ENCODE data around the gene SOX10. TPM values are rescaled to one million over a fixed set of nuclear protein-coding genes. Genes with fewer than 3 reads are reported as not detected.

The SOX10 gene
- polyA plus RNA-seq, 6 donors from 2014 or later: not detected

GRCh38 chr22:38005943-38006342 is 21.6 kb upstream of the SOX10 start:
- Mint-ChIP-seq H3K4me1 (peaks cover 0 to 2% (median 0%) of the 10 kb centered on the region in 3 donors), H3K27me3 (no peaks in the 10 kb centered on the region), H3K27ac (no peak overlapping the region), H3K36me3 (no peaks in the 10 kb centered on the region), H3K4me3 (no peak overlapping the region), H3K9me3 (no peaks in the 10 kb centered on the region)
- no peak for ATAC-seq (ENCODE audit: low read depth in 2 of 2)
- no peak for DNase-seq

- Mint-ChIP-seq H3K9me3 (no peaks in the 10 kb centered on the region), H3K27ac (peak overlapping the region in 1 of 6 donors; percentile 53), H3K36me3 (no peaks in the 10 kb centered on the region), H3K4me1 (peaks cover 29 to 34% (median 32%) of the 10 kb centered on the region in 3 donors), H3K4me3 (no peak overlapping the region), H3K27me3 (no peaks in the 10 kb centered on the region)
- DNase-seq: no peak
- ATAC-seq (ENCODE audit: low read depth in 2 of 2): peak; percentile 22 to 48
Observed at GRCh38 chr22:37999640-38000272, 15.4 kb upstream of the SOX10 start.

GRCh38 chr22:37999236-37999635 is 14.9 kb upstream of the SOX10 start:
- H3K36me3 Mint-ChIP-seq: no peaks in the 10 kb centered on the region
- no peaks in the 10 kb centered on the region for H3K27me3 Mint-ChIP-seq
- peaks cover 29 to 35% (median 32%) of the 10 kb centered on the region in 3 donors for H3K4me1 Mint-ChIP-seq
- DNase-seq (no peak), ATAC-seq (ENCODE audit: low read depth in 2 of 2) (no peak)
- no peak overlapping the region for H3K4me3 Mint-ChIP-seq
- H3K9me3 Mint-ChIP-seq: no peaks in the 10 kb centered on the region
- H3K27ac Mint-ChIP-seq: peak overlapping the region in 1 of 6 donors; percentile 43

- no peaks in the 10 kb centered on the region for H3K27me3 Mint-ChIP-seq
- H3K4me1 Mint-ChIP-seq: peaks cover 29 to 35% (median 32%) of the 10 kb centered on the region in 3 donors
- peak overlapping the region in 2 of 6 donors; percentile 62 to 81 for H3K27ac Mint-ChIP-seq
- no peaks in the 10 kb centered on the region for H3K9me3 Mint-ChIP-seq
- ATAC-seq (ENCODE audit: low read depth in 2 of 2) (no peak), DNase-seq (no peak)
- H3K4me3 Mint-ChIP-seq: no peak overlapping the region
- no peaks in the 10 kb centered on the region for H3K36me3 Mint-ChIP-seq
Observed at GRCh38 chr22:37998543-37998942, 14.2 kb upstream of the SOX10 start.

DNA sequence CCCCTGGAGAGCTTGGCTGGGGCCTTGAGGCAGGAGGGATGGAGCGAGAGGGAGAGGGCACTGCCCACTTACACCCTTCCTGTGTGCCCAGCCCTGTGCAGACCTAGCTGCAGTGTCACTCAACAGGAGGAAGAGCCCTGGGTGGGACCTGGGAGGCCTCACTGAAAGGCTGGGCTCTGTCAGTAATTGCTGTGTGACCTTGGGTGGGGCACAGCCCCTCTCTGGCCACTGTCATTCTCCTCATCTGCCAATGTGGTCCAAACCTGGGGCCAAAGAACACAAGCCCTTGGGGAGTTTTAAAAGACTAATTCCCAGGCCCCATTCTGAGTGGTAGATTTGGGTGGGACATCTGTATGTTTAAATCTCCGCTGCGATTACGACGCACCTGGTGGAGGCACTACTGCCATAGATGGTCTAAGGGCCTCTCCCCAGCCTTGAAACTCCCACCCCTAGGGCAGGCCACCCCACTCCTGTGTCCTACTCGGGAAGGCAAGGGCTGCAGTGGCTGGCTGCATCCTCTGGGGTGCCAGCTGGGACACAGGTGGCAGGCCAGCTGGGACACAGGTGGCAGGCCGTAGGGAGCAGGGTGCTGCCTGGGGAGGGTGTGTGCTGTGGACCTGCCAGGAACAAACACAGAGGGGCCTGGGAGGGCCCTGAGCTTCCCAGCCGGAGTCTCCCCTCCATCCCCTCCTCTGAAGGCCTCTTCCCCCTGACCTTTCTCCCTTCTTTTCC is 12.3 kb upstream of the SOX10 start:
- no peak for DNase-seq
- Mint-ChIP-seq H3K4me3 (peak overlapping the region in 7 of 8 donors; percentile 19 to 67 (median 41)), H3K4me1 (peaks cover 29 to 36% (median 32%) of the 10 kb centered on the region in 3 donors), H3K27me3 (no peaks in the 10 kb centered on the region), H3K27ac (peak overlapping the region; percentile 32 to 86 (median 73)), H3K36me3 (no peaks in the 10 kb centered on the region), H3K9me3 (no peaks in the 10 kb centered on the region)
- ATAC-seq (ENCODE audit: low read depth in 2 of 2): peak in 1 of 2 donors; percentile 13

- Mint-ChIP-seq H3K9me3 (no peaks in the 10 kb centered on the region), H3K4me1 (peaks cover 29 to 36% (median 32%) of the 10 kb centered on the region in 3 donors), H3K36me3 (no peaks in the 10 kb centered on the region), H3K27ac (peak overlapping the region in 5 of 6 donors; percentile 79 to 94 (median 84)), H3K4me3 (peak overlapping the region in 7 of 8 donors; percentile 22 to 72 (median 53)), H3K27me3 (no peaks in the 10 kb centered on the region)
- peak; percentile 16 for DNase-seq
- ATAC-seq (ENCODE audit: low read depth in 2 of 2): peak; percentile 63 to 78
Observed at GRCh38 chr22:37996079-37996478, 11.7 kb upstream of the SOX10 start.

GRCh38 chr22:37995460-37995859 is 11.1 kb upstream of the SOX10 start:
- Mint-ChIP-seq H3K27me3 (no peaks in the 10 kb centered on the region), H3K9me3 (no peaks in the 10 kb centered on the region), H3K4me1 (peaks cover 29 to 32% (median 32%) of the 10 kb centered on the region in 3 donors), H3K27ac (peak overlapping the region in 5 of 6 donors; percentile 79 to 94 (median 84)), H3K36me3 (no peaks in the 10 kb centered on the region), H3K4me3 (peak overlapping the region in 5 of 8 donors; percentile 53 to 72 (median 55))
- ATAC-seq (ENCODE audit: low read depth in 2 of 2): no peak
- DNase-seq: no peak

DNA sequence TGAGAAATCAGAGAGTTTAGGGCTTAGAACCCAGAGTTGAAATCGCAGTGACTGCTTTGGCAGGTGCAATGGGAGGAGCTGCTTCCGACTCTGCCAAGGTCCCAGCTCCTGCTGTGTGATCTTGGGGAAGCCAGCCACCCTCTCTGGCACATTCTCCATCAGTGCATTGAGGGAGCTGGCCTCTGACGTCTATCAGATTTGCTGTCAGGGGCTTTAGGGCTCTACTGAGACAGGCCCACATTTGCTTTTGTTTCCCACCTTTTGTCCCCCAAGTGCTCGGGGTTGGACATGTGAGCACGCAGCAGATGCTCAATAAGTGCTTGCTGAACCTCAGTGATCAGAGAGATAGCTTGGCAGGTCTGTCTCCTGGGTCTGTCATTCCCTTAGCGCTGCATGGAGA is 10.6 kb upstream of the SOX10 start:
- DNase-seq: no peak
- H3K27ac Mint-ChIP-seq: peak overlapping the region in 4 of 6 donors; percentile 52 to 94 (median 81)
- no peaks in the 10 kb centered on the region for H3K36me3 Mint-ChIP-seq
- no peaks in the 10 kb centered on the region for H3K9me3 Mint-ChIP-seq
- peak overlapping the region in 3 of 8 donors; percentile 53 to 60 (median 55) for H3K4me3 Mint-ChIP-seq
- H3K27me3 Mint-ChIP-seq: no peaks in the 10 kb centered on the region
- peaks cover 28 to 32% (median 29%) of the 10 kb centered on the region in 3 donors for H3K4me1 Mint-ChIP-seq
- no peak for ATAC-seq (ENCODE audit: low read depth in 2 of 2)

DNA sequence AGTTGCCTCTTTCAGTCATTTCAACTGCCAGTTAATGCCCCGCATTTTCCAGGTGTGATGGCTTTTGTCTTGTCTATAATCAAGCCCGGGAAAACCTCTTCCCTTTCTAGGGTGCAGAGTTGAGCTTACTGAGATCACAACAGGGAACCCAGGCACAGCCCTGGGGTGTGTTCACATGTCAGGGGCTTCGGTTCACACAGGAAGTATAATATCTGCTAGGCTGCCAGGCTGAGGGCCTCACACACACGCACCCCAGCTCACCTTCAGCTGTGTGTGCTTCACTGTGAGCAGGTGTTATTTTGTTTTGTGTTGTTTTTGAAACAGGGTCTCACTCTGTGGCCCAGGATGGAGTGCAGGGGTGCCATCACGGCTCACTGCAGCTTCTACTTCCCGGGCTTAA is 9.7 kb upstream of the SOX10 start:
- ATAC-seq (ENCODE audit: low read depth in 2 of 2) (peak; percentile 31 to 58), DNase-seq (no peak)
- Mint-ChIP-seq H3K27ac (peak overlapping the region in 2 of 6 donors; percentile 72 to 89), H3K4me1 (peaks cover 27 to 32% (median 29%) of the 10 kb centered on the region in 3 donors), H3K4me3 (peak overlapping the region in 1 of 8 donors; percentile 1), H3K36me3 (no peaks in the 10 kb centered on the region), H3K9me3 (no peaks in the 10 kb centered on the region), H3K27me3 (no peaks in the 10 kb centered on the region)

DNA sequence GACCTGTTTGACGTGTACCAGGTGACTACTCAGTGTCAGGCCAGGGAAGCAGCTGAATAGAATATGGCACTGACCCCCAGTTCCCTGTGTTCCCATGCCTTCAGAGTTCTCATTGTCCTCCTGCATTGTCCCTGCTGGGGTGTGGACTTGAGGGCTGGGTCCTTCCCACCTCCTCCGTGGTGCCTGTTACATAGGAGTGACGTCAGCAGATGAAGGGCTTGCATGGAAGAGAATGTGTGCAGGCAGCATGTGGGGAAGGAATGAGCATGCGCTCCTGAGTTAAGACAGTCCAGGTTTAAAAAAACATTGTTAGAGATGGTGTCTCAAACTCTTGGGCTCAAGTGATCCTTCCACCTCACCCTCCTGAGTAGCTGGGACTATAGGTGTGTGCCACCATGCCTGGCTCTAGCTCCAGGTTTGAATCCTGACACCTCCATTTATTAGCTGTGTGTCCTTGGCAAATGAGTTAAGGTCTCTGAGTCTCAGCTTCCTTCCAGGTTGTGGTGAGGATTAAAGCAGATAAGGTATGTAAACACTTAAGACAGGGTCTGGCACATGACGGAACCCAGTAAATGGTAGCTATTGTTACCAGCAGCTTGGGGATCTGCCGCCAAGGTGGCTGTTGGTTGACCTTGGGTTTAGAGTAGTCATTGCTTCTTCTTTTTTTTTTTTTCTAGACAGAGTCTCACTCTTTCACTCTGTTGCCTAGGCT is 7.5 kb upstream of the SOX10 start:
- Mint-ChIP-seq H3K36me3 (no peaks in the 10 kb centered on the region), H3K4me3 (no peak overlapping the region), H3K9me3 (no peaks in the 10 kb centered on the region), H3K4me1 (peaks cover 16 to 23% (median 20%) of the 10 kb centered on the region in 3 donors), H3K27ac (no peak overlapping the region), H3K27me3 (no peaks in the 10 kb centered on the region)
- no peak for DNase-seq
- no peak for ATAC-seq (ENCODE audit: low read depth in 2 of 2)

GRCh38 chr22:37990862-37991261 is 6.5 kb upstream of the SOX10 start:
- ATAC-seq (ENCODE audit: low read depth in 2 of 2): no peak
- Mint-ChIP-seq H3K27me3 (no peaks in the 10 kb centered on the region), H3K4me1 (peaks cover 7 to 13% (median 10%) of the 10 kb centered on the region in 3 donors), H3K27ac (no peak overlapping the region), H3K9me3 (no peaks in the 10 kb centered on the region), H3K36me3 (no peaks in the 10 kb centered on the region), H3K4me3 (no peak overlapping the region)
- no peak for DNase-seq

GRCh38 chr22:37990301-37990700 is 5.9 kb upstream of the SOX10 start:
- Mint-ChIP-seq H3K27me3 (no peaks in the 10 kb centered on the region), H3K4me3 (no peak overlapping the region), H3K9me3 (no peaks in the 10 kb centered on the region), H3K27ac (peak overlapping the region in 1 of 6 donors; percentile 73), H3K4me1 (peaks cover 1 to 8% (median 4%) of the 10 kb centered on the region in 3 donors), H3K36me3 (no peaks in the 10 kb centered on the region)
- DNase-seq: no peak
- no peak for ATAC-seq (ENCODE audit: low read depth in 2 of 2)
